ENCODE results near the gene PIM3.
"Not testable (repeated sequence)": the region's sequence is repeated elsewhere in the genome, so short reads cannot be mapped to it uniquely, and the experiment has no call there.

PIM3 gene

DNA sequence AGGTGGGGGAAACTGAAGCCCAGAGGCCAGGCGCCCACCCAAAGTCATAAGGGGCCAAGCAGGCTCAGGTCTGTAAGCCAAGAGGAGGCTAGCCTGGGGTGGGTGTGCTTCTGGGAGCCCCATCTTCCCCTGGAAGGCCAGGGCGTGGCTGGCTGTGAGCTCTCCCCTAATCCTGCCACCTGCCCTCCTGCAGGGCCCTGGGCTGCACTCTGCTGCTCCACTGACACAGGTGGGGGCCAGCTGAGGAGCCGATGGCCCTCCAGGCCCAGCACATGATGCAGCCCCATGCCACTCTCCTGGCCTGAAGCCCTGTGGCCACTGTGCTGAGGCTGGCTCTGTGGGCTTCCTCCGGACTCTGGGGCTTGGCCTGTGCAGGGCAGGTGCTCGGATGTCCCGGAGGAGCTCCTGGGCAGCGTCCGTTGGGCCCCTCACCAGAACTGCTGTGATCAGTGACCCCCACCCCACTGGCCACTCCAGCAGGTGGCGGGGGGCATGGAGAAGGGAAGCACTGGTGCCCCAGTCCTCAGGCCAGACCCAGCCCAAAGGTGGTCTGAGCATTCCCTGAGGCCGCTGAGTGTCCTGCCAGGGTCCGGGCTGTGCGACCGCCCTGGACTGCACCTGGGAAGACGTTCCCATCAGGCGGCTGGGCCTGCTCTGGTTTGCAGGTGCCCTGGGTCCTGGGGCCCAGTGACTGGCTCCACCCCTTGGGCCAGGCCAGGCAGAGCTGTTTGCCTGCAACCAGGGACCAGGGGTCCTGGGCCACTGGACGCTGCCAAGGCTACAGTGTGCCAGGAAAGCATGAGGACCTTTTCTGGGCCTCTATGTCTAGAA is 8.5 kb downstream of the PIM3 start:
- FAIRE-seq: no peak

DNA sequence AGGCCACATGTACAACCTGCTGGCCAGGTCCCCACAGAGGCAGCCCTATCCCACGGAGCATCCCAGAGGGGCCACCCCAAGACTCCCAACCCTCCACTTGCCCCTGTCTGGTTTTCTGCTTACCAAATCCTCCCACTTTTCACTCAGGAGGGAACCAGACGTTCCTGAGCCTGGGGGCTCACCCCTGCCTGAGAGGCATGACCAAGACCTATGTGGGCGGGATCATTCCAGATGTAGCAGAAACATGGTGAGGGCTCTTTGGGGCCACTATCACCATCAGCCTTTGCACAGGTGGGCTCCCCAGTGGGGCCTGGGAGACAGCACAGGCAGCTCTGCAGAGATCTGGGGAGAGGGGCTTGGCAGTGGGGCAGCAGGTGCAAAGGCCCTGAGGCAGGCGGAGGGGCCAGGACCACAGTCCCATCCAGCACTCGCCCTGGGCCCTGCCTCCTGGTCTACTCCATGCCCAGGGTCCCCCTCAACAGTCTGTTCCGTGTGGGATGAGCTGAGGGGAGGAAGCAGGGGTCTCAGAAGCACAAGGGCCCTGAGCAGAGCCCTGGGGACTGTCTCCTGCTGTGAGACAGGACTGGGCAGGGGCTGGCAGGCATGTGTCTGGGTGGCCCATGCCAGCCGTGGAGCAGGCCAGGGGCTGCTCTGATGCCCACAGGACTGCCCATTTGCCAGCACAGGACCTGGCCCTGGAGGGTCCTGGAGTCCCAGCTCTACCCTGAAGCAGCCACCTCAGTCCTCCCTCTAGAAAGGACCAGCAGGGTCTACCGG is 9.4 kb downstream of the PIM3 start:
- FAIRE-seq: no peak

DNA sequence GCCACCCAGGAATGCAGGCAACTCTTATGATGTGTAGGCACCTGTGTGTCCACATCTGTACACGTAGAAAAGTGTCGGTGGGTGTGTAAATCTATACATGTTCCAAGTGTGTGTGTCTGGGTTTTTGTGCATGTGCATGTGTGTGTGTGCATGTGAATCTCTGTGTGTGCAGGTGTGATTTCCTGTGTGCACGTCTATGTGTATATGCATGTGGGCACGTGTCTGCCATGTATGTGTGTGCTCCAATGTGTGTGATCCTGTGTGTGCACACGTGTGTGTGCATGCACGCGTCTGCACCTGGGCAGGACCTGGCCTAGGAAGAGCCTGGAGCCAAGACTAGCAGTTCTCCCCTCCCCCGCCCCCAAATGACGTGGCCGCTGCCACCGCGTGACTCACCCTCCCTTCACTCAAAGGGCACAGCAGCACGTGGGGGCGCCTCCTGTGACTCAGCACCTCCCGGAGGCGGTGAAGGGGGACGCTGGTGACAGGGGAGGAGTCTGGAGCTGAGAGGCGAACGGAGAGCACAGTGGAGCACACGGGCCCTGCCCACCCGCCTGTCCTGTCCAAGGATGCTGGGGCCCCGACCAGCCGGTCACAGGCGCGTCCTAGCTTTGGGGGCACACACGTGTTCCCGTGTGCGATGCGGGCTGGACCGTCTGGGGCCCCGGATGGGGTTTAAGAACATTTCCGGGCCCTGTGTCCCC is 10.1 kb downstream of the PIM3 start:
- no peak for FAIRE-seq

DNA sequence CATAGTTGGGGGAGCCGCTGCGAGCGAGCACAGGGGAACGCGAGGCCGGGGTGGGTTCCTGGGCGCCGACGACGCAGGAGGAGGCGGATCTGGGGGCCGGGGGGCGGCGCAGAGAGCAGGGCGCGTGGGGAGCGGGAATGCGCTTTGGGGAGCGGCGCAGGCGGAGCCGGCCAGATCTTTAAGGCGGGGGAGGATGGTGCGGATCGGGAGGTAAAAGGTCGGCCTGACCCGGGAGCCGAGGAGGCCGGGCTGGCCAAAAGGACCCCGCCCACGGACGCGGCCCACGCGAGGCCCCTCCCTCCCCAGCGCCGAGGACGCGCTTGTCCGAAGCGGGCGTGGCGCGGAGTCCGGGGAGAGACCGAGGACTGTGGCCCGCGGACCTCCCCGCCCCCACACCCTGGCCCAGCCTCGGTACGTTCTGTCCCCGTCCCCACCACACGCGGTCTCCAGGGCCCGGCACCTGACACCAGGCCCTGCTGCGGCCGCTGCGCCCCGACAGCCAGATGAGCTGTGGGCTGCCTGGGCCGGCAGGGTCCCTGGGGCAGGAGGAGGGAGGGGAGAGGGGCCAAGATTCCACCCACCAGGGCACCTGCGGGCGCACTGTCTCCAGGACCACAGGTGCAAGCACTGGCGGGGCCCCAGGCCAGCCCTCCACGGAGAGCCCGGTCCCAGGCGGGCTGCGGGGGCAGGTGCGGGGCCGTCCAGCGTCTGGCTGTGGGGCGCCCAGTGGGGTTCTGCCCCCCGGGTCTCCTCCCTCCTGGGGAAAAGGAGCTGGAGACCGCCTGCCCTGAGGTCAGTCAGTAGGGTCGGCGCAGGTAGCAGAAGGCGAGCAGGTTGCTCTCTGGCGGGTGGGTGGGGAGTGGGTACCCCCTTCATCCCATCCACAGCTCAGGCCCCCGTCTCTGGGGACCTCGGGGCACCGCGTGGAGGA is 10.9 kb downstream of the PIM3 start:
- no peak for FAIRE-seq

DNA sequence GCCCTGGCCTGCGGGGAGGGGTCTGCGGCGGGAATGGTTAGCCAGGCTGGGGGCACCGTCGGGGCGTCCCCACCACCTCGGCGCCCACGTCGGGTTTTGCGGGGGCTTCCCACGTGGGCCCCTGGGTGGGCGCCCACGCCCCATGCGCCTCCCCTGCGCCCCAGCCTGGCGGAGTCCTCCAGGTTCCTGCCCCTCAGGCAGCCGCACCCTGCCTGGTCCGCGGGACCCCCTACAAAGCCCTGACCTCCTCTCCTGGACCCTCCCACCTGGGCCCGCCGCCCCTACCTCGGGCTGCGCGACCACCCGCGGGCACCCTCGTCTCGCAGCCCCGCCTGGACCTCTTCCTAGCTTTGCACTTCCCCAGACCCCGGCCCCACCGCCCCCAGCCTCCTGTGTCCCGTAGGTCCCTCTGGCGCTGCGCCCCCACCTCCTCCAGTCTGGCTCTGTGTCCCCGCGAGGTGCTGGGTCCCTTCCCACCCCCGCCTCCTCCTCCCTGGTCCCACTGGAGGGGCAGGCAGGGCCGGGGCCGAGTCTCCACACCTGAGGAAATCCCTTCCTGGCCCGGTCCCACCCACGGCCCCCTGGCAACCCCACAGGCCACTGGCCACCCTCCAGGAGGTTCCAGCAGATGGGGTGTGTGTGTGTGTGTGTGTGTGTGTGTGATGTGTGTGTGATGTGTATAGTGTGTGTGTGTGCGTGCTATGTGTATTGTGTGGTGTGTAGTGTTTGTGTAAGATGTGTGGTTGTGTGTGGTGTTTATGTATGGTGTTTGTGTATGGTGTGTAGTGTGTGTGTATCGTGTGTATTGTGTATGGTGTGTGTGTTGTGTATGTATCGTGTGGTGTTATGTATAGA is 11.8 kb downstream of the PIM3 start:
- no peak for FAIRE-seq

DNA sequence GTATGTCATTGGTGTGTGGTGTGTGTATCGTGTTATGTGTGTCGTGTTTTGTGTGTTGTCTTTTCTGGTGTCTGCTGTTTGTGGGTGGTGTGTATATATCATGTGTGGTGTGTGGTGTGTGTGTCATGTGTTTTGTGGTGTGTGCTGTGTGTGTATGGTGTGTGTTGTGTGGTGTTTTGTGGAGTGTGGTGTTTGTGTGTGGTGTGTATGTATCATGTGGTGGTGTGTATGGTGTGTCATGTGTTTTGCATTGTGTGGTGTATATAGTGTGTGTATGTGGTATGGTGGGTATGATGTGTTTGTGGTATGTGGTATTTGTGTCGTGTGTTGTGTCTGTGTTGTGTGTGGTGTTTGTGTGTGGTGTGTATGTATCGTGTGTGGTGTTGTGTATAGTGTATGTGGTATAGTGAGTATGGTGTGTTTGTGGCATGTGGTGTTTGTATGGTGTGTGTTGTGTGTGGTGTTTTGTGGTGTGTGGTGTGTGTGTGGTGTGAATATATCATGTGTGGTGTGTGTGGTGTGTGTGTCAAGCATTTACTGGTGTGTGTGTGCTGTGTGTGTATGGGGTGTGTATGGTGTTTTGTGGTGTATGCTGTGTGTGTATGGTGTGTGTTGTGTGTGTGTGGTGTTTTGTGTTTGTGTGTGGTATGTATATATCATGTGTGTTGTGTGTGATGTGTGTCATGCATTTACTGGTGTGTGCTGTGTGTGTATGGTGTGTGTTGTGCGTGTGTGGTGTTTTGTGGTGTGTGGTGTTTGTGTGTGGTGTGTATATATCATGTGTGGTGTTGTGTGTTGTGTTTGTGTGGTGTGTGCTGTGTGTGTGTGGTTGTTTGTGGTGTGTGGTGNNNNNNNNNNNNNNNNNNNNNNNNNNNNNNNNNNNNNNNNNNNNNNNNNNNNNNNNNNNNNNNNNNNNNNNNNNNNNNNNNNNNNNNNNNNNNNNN is 12.7 kb downstream of the PIM3 start:
- FAIRE-seq: no peak

DNA sequence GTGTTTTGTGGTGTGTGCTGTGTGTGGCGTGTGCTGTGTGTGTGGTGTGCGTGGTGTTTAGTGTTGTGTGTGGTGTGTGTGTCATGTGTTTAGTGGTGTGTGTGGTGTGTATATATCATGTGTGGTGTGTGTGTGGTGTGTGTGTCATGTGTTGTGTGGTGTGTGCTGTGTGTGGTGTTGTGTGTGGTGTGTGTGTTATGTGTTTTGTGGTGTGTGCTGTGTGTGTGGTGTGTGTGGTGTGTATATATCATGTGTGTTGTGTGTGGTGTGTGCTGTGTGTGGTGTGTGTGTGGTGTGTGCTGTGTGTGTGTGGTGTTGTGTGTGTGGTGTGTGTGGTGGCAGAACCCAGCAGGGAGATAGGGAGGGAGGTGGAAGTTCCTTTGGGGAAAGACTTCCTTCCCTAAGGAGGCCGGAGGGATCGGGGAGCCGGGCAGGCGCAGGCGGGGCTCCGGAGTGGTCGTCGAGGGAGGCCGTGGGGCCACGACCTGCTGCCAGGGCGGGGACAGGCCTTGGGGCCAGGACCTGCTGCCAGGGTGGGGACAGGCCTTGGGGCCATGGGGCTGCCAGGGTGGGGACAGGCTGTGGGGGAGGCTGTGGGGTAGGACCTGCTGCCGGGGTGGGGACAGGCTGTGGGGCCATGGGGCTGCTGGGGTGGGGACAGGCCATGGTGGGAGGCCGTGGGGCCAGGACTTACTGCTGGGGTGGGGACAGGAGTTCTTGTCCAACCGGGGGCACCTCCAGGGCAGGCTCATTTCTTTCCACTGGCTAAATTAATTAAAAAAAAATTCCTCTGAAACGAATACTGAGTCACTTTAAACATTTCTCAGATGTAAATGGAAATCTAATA is 15.2 kb downstream of the PIM3 start:
- no peak for FAIRE-seq

DNA sequence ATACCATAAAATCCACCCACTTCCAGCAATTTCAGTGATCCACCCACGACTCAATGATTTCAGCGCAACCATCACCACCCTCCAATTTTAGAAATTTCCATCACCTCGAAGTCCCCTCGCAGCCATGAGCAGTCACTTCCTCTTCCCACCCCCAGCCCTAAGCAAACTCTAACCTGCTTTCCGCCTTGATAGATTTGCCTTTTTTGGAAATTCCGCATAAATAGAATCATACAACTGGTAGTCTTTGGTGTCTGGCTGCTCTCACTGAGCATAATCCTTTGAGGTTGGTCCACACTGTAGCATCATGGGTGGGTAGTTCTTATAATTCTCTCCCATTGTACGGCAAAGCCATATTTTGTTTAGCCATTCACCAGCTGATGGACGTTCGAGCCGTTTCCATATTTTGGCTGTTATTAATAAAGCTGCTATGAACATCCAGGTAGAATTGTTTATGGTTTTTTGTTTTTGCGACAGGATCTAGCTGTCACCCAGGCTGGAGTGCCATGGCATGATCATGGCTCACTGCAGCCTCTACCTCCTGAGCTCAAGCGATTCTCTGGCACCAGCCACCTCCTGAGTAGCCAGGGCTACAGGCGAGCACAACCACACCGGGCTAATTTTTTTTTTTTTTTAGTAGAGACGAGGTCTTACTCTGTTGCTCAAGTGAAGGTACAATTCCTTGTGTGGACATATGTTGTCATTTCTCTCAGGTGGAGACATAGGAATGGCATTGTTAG is 16.0 kb downstream of the PIM3 start:
- FAIRE-seq: no peak

DNA sequence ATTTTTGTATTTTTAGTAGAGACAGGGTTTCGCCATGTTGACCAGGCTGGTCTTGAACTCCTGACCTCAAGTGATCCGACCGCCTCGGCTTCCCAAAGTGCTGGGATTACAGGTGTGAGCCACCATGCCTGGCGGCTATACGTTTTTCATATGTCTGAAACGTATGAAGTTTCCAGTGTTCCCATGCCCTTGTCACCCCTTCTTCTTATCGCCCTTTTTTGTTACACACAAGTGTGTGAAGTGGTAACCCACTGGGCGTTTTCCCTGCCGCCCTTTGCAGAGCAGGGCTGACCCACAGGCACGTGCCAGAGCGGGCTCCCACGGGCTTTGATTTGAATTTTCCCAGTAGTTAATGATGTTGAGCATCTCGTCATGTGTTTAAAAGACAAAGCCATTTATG is 17.0 kb downstream of the PIM3 start:
- FAIRE-seq: no peak

DNA sequence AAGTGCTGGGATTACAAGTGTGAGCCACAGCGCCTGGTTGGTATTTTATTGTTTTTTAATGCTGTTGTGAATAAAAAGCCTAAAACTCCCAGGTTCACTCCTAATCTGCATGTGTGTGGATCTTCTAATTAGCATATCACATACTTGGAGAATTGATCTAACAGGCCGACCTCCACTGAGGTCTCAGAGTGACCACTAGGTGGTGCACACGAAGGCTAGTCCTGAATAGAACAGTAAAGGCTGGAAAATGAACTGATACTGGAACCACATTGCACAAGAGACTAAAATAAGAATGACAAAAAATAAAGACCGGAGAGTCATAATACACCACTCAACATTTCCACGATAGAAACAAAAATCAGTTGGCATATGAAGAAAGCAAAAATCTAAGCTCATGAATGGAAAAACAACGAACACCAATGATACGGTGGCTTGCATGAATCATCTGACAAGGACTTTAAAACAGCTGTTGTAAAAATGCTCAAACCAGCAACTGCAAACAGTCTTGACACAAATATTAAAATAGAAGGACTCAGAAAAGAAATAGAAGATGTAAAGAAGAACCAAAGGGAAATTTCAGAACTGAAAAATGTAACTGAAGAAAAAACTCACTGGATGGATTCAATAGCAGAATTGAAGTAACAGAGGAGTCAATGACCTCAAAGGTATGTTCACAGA is 19.2 kb downstream of the PIM3 start:
- no peak for FAIRE-seq

DNA sequence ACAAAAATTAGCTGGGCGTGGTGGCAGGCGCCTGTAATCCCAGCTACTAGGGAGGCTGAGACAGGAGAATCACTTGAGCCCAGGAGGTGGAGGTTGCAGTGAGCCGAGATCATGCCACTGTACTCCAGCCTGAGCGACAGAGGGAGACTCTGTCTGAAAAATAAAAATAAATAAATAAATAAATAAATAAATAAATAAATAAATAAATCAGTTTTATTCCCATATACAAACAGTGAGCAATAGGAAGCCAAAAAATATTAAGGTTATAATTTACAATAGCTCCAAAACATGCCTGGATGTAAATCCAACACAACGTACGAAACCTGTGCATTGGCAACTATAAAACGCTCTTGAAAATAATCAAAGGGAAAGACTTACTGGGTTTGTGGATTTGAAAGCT is 21.2 kb downstream of the PIM3 start:
- not testable (repeated sequence) for FAIRE-seq

DNA sequence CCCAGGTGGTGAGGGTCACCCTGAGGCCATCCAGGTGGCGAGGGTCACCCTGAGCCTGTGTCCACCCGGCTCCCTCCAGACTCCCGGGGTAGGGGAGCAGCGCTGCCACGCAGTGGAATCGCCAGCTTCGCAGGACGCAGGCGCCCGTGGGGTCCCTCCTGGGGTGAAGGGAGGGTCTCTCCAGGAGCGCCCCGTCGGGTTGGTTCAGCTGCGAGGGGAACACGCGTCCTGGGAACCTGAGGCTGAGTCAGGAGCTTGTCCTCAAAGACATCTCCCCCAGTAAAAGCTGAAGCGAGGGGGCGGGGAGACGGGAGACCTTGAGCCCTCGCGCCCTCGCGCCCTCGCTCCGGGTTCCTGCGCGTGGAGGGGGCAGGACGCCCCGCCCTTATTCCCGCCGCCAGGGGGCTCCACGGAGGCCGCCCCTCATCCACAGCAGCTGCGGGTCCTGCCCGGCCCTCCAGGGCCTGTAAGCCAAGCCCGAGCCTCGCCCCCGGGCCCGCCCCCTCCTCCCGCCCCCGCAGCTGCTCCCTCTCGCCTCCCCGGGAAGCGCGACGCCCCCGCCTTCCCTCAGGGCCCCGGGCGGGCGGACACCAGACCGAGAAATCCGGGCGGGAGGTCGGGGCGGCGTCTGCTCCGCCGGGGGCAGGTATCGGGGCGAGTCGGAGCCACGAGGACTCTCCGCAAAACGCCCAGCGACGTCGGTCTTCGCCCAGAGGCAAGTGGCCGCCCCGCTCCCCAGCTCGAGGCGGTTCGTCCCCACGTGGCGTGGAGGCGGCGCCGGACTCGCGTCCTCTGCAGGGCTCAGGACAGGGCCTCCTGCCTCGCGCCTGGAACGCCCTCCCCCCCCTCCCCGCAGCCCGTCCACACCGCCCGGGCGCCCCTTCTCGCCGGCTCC is 22.8 kb downstream of the PIM3 start:
- FAIRE-seq: no peak

DNA sequence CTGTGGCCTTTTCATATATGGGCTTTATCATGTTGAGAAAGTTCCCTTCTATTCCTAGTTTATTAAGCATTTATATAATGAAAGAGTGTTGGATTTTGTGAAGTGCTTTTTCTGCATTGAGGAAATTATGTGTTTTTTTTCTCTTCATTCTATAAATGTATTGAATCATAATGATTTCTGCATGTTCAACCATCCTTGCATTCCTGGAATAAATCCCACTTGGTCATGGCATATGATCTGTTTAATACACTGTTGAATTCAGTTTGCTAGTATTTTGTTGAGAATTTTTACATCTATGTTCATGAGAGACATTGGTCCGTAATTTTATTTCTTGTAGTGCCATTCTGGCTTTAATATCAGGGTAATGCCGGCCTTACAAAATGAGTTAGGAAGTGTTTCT is 25.8 kb downstream of the PIM3 start:
- FAIRE-seq: no peak

DNA sequence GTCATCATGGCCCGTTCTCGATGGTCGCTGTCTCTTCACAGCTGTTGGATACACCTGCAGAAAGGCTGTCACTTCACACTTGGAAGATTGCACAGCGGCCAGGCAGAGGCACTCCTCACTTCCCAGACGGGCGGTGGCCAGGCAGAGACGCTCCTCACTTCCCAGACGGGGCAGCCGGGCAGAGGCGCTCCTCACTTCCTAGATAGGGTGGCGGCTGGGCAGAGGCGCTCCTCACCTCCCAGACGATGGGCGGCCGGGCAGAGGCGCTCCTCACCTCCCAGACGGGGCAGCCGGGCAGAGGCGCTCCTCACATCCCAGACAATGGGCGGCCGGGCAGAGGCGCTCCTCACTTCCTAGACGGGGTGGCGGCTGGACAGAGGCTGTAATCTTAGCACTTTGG is 29.3 kb downstream of the PIM3 start:
- not testable (repeated sequence) for FAIRE-seq

DNA sequence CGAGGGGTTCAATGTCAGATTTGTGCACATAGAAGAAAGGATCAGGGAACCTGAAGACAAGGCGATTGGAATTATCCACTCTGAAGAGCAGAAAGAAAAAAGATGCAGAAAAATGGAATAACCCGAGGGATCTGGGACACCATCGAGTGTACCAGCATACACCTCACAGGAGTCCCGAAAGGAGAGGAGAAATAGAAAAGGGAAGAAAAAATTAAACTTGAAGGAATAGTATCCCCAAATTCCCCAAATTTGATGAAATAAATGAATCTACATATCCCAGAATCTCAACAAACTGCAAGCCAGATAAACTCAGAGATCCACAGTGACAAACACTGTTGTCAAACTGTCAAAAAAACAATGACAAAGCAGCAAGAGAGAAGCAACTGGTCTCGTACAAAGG is 30.6 kb downstream of the PIM3 start:
- FAIRE-seq: no peak

DNA sequence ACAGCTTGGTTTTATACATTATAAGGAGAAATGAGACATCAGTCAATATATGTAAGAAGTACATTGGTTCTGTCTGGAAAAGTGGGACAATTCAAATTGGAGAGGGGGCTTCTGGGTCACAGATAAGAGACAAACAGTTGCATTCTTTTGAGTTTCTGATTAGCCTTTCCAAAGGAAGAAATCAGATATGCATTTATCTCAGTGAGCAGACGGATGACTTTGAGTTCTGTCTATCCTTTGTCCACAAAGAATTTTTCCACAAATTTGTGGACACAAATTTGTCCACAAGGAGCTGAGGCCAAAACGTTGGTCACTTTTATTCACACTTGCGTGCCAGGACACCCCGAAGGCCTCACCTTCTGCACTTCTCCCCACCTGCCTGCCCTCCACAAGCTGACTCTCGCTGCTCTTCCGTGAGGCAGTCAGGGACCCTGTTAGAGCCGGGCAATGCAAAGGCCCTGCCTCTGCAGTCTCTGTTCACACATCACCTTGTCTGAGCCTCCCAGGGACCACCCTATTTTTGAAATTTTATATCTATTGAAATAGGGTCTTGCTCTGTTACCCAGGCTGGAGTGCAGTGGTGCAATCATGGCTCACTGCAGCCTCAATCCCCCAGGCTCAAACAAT is 31.4 kb downstream of the PIM3 start:
- no peak for FAIRE-seq
